Natural killer cell (primary cell): ENCODE data around the gene MSTO1. TPM values are rescaled to one million over a fixed set of nuclear protein-coding genes. Genes with fewer than 3 reads are reported as not detected.
"Not testable (repeated sequence)": the region's sequence is repeated elsewhere in the genome, so short reads cannot be mapped to it uniquely, and the experiment has no call there.

Source experiments
- ATAC-seq, 3 donors: fragments of 150-1000 bp in 2 of 3; fragments of 200-7000 bp in 1 of 3; cut with Tn5 transposase; 1 replicate in 1 of 3; 2 replicates in 2 of 3; pipeline ENCODE4 v1.10.0; 2021; ENCODE audit warnings: mild to moderate bottlenecking in 2 of 3, moderate library complexity in 2 of 3
- DNase-seq, 2 donors: peaks; one replicate each; pipeline versions ENCODE4 v3.0.0 to v3.0.0-alpha.2; 2013 to 2021; ENCODE audit warnings: mixed read lengths in 1 of 2
- H3K27ac ChIP-seq: one replicate; pipeline ENCODE4 v1.5.1; 2013; ENCODE audit warnings: mild to moderate bottlenecking, low read length
- H3K27me3 ChIP-seq: one replicate; pipeline ENCODE4 v1.6.1; 2013; ENCODE audit warnings: low read length; ENCODE audit not compliant: control insufficient read depth, insufficient read depth
- H3K36me3 ChIP-seq: one replicate; pipeline ENCODE4 v1.6.1; 2013; ENCODE audit warnings: low read length; ENCODE audit not compliant: control insufficient read depth, insufficient read depth
- H3K4me1 ChIP-seq: one replicate; pipeline ENCODE4 v1.6.1; 2013; ENCODE audit warnings: low read length; ENCODE audit not compliant: control insufficient read depth, insufficient read depth
- H3K4me3 ChIP-seq: one replicate; pipeline ENCODE4 v1.5.1; 2013; ENCODE audit warnings: low read length
- H3K9me3 ChIP-seq: one replicate; pipeline ENCODE4 v1.6.1; 2013; ENCODE audit warnings: low read length; ENCODE audit not compliant: control insufficient read depth, insufficient read depth
- H3K27ac Mint-ChIP-seq, 2 donors: one replicate each; pipeline ENCODE4 v1.8.0; 2022; ENCODE audit warnings: mild to moderate bottlenecking in 2 of 2, mixed read lengths in 2 of 2, moderate library complexity in 1 of 2
- H3K27me3 Mint-ChIP-seq, 2 donors: one replicate each; pipeline ENCODE4 v1.8.0; 2022; ENCODE audit warnings: low read depth in 2 of 2, mixed read lengths in 2 of 2
- H3K36me3 Mint-ChIP-seq: one replicate; pipeline ENCODE4 v1.8.0; 2022; ENCODE audit warnings: mixed read lengths
- H3K4me1 Mint-ChIP-seq, 2 donors: one replicate each; pipeline ENCODE4 v1.8.0; 2022; ENCODE audit warnings: mixed read lengths in 2 of 2
- H3K4me3 Mint-ChIP-seq: one replicate; pipeline ENCODE4 v1.8.0; 2022; ENCODE audit warnings: mild to moderate bottlenecking, moderate library complexity, mixed read lengths
- H3K9me3 Mint-ChIP-seq, 2 donors: one replicate each; pipeline ENCODE4 v1.8.0; 2022; ENCODE audit warnings: mixed read lengths in 2 of 2
- WGBS: methylation state at CpG from one replicate; pipeline ENCODE4 v1.1.7; 2013; ENCODE audit warnings: missing lambda C conversion rate; ENCODE audit not compliant: insufficient coverage; 5-methylcytosine and 5-hydroxymethylcytosine counted together
- intact Hi-C: fragments of 100-400 bp; cut with micrococcal nuclease; formaldehyde crosslinking; loops from one replicate; pipeline ENCODE4 v1.14.2; 2022
- total RNA-seq, 4 donors: library from RNA; stranded (reverse); fragments of 120-200 nt in 1 of 4; gene quantifications; one replicate each; pipeline versions ENCODE4 v1.2.3 to v1.2.4, GENCODE V29; 2013 to 2022
- TF ChIP-seq, protein P1 (sequence below): fragments of 200-600 bp; IDR thresholded peaks from one replicate; pipeline ENCODE4 v1.8.0; 2022; ENCODE audit warnings: antibody characterized with exemption

The MSTO1 gene
- total RNA-seq, 3 donors from 2014 or later (not counting 1 experiment from before 2014, with no cell fraction given), result 44.7 to 53.6 (median 46.7) TPM

DNA sequence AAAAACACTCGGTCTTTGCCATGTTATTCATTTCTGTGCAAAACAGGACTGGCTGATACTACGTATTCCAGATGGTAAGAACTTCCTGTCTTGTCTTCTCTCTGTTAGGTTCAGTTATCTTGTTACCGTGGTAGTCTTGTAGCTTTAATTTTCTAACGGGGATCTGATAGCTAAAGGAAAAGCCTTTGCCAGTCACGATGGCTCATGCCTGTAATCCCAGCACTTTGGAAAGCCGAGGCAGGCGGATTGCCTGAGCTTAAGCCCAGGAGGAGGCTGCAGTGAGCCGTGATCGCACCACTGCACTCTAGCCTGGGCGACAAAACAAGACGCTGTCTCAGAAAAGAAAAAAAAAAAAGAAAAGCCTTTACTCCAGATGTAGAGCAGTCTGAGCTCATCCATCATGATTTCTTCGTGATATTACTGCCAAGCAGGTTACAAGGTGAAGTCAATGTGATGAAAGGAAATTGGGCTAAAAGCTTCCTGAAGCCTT lies 11.1 kb upstream of the MSTO1 start:
- Mint-ChIP-seq H3K27ac (peak overlapping the region in 1 of 2 donors; percentile 27), H3K4me1 (no peaks in the 10 kb centered on the region), H3K4me3 (no peak overlapping the region), H3K36me3 (no peaks in the 10 kb centered on the region), H3K27me3 (no peaks in the 10 kb centered on the region), H3K9me3 (no peaks in the 10 kb centered on the region)
- intact Hi-C loops, result no loop called here
- Histone ChIP-seq H3K36me3 (no peaks in the 10 kb centered on the region), H3K27me3 (no peaks in the 10 kb centered on the region), H3K9me3 (no peaks in the 10 kb centered on the region), H3K4me3 (no peak overlapping the region), H3K4me1 (peaks cover 3% of the 10 kb centered on the region), H3K27ac (no peak overlapping the region)
- DNase-seq (peak in 1 of 2 donors; percentile 31), ATAC-seq (peak in 1 of 3 donors; percentile 38)
- TF ChIP-seq, protein P1, sequence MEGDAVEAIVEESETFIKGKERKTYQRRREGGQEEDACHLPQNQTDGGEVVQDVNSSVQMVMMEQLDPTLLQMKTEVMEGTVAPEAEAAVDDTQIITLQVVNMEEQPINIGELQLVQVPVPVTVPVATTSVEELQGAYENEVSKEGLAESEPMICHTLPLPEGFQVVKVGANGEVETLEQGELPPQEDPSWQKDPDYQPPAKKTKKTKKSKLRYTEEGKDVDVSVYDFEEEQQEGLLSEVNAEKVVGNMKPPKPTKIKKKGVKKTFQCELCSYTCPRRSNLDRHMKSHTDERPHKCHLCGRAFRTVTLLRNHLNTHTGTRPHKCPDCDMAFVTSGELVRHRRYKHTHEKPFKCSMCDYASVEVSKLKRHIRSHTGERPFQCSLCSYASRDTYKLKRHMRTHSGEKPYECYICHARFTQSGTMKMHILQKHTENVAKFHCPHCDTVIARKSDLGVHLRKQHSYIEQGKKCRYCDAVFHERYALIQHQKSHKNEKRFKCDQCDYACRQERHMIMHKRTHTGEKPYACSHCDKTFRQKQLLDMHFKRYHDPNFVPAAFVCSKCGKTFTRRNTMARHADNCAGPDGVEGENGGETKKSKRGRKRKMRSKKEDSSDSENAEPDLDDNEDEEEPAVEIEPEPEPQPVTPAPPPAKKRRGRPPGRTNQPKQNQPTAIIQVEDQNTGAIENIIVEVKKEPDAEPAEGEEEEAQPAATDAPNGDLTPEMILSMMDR, result no peak
- 50% methylated on average over 12 of the region's 12 CpGs for WGBS

DNA sequence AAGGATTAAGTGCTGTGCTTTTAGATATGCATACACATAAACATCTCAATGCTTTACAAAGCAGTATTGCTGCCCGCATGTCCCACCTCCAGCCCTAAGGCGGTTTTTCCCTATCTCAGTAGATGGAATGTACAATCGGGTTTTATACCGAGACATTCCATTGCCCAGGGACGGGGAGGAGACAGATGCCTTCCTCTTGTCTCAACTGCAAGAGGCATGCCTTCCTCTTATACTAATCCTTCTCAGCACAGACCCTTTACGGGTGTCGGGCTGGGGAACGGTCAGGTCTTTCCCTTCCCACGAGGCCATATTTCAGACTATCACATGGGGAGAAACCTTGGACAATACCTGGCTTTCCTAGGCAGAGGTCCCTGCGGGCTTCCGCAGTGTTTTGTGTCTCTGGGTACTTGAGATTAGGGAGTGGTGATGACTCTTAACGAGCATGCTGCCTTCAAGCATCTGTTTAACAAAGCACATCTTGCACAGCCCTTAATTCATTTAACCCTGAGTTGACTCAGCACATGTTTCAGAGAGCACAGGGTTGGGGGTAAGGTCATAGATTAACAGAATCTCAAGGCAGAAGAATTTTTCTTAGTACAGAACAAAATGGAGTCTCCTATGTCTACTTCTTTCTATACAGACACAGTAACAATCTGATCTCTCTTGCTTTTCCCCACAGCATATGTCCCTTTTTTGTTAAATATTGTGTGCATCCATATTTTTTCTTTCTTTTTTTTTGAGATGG lies 10.0 kb upstream of the MSTO1 start:
- H3K27ac ChIP-seq, H3K36me3 Mint-ChIP-seq, H3K27me3 ChIP-seq, H3K27ac Mint-ChIP-seq, DNase-seq, H3K4me1 ChIP-seq, H3K27me3 Mint-ChIP-seq, H3K36me3 ChIP-seq, H3K4me1 Mint-ChIP-seq, H3K4me3 ChIP-seq, intact Hi-C loops, H3K9me3 ChIP-seq, H3K9me3 Mint-ChIP-seq, H3K4me3 Mint-ChIP-seq, ATAC-seq: not testable (repeated sequence)
- WGBS, result 50% methylated on average over 2 of the region's 12 CpGs

DNA sequence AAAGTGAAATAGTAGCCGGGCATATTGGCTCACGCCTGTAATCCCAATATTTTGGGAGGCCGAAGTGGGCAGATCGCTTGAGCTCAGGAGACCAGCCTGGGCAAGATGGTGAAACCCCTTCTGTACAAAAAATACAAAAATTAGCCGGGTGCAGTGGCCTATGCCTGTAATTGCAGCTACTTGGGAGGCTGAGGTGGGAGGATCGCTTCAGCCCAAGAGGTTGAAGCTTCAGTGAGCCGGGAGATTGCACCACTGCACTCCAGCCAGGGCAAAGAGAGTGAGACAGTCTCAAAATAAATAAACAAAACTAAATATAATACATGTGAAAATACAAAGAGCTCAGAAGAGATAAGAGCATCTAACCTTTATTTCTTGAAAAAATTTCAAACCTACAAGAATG lies 2.3 kb upstream of the MSTO1 start:
- H3K27ac Mint-ChIP-seq, result no peak overlapping the region
- WGBS, result 93% methylated on average over 7 of the region's 7 CpGs

DNA sequence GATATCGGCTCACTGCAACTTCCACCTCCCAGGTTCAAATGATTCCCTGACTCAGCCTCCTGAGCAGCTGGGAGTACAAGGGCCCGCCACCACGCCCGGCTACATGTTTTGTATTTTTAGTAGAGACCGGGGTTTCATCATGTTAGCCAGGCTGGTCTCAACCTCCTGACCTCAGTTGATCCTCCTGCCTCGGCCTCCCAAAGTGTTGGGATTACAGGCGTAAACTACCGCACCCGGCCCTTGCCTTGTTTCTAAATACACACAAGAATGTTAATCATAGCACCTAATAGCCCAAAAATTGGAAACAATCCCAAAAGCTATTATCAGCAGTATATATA lies 1.2 kb upstream of the MSTO1 start:
- Mint-ChIP-seq H3K9me3 (no peaks in the 10 kb centered on the region), H3K4me3 (no peak overlapping the region), H3K4me1 (peaks cover 8 to 12% of the 10 kb centered on the region in 2 donors), H3K27ac (no peak overlapping the region), H3K27me3 (no peaks in the 10 kb centered on the region), H3K36me3 (no peaks in the 10 kb centered on the region)
- H3K4me1 ChIP-seq, result peaks cover 4% of the 10 kb centered on the region
- H3K4me3 ChIP-seq, result no peak overlapping the region
- ATAC-seq (no peak), DNase-seq (no peak)
- TF ChIP-seq, protein P1, result no peak
- peaks cover 4% of the 10 kb centered on the region for H3K36me3 ChIP-seq
- H3K9me3 ChIP-seq, result no peaks in the 10 kb centered on the region
- 96% methylated on average over 8 of the region's 9 CpGs for WGBS
- intact Hi-C loops, result no loop called here
- H3K27me3 ChIP-seq, result no peaks in the 10 kb centered on the region
- H3K27ac ChIP-seq, result no peak overlapping the region

More for the DNA sequence above, 2.3 kb upstream of the MSTO1 start:
- Mint-ChIP-seq H3K4me3 (peak overlapping the region; percentile 50), H3K4me1 (peaks cover 8 to 9% of the 10 kb centered on the region in 2 donors), H3K27me3 (no peaks in the 10 kb centered on the region), H3K9me3 (no peaks in the 10 kb centered on the region), H3K36me3 (no peaks in the 10 kb centered on the region)
- intact Hi-C loops, result no loop called here
- Histone ChIP-seq H3K4me3 (no peak overlapping the region), H3K9me3 (no peaks in the 10 kb centered on the region), H3K27ac (no peak overlapping the region), H3K27me3 (no peaks in the 10 kb centered on the region), H3K4me1 (peaks cover 4% of the 10 kb centered on the region), H3K36me3 (peaks cover 4% of the 10 kb centered on the region)
- TF ChIP-seq, protein P1, result no peak
- ATAC-seq, result no peak
- no peak for DNase-seq

DNA sequence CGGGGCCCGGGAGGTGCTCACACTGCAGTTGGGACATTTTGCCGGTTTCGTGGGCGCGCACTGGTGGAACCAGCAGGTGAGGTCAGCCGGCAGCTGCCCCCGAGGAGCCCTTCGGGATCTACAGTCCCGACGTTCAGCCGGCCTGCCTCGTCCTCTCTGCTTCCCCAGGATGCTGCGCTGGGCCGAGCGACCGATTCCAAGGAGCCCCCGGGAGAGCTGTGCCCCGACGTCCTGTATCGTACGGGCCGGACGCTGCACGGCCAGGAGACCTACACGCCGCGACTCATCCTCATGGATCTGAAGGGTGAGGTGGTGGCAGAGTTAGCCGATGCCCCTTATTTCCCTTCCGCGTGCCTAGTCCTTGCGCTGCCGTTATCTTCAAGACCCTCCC lies 234 bp downstream of the MSTO1 start:
- H3K4me1 ChIP-seq, H3K27me3 Mint-ChIP-seq, H3K9me3 Mint-ChIP-seq, H3K27ac ChIP-seq, H3K9me3 ChIP-seq, intact Hi-C loops, H3K36me3 Mint-ChIP-seq, H3K27me3 ChIP-seq, H3K36me3 ChIP-seq, DNase-seq: not testable (repeated sequence)
- H3K27ac Mint-ChIP-seq, result peak overlapping the region in 1 of 2 donors; percentile 86
- H3K4me3 ChIP-seq, result peak overlapping the region; percentile 7
- ATAC-seq, result peak; percentile 7 to 21 (median 17)
- WGBS, result no CpG with 5 or more reads among the region's 33 CpGs
- peak overlapping the region; percentile 98 for H3K4me3 Mint-ChIP-seq
- peaks cover 8 to 12% of the 10 kb centered on the region in 2 donors for H3K4me1 Mint-ChIP-seq

DNA sequence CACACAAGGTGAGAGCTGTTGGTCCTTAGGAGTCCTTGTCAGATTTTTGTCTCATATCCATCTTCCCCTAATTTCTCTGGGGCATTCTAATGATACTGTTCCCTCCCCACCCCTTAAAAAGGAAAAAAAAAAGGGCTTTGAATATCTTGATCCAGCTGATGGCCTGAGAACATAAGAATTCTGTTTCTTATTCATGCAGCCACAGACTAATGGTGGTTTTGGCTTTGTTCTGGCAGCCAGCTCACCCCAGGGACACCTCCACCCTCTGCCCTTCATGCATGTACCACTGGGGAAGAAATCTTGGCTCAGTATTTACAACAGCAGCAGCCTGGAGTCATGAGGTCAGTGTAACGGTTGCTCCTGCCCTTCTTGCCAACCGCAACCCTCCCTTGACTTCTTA lies 3.2 kb downstream of the MSTO1 start:
- H3K4me3 Mint-ChIP-seq, H3K36me3 Mint-ChIP-seq, H3K27me3 ChIP-seq, H3K9me3 ChIP-seq, H3K4me3 ChIP-seq, intact Hi-C loops, H3K9me3 Mint-ChIP-seq, DNase-seq, H3K27ac ChIP-seq, H3K36me3 ChIP-seq, ATAC-seq, H3K27me3 Mint-ChIP-seq, H3K4me1 ChIP-seq: not testable (repeated sequence)
- H3K4me1 Mint-ChIP-seq, result peaks cover 8 to 12% of the 10 kb centered on the region in 2 donors
- no CpG with 5 or more reads among the region's 2 CpGs for WGBS
- H3K27ac Mint-ChIP-seq, result peak overlapping the region in 1 of 2 donors; percentile 30
